Peyer's patch (tissue), 4 donors: ENCODE data around the gene ABTB1. TPM values are rescaled to one million over a fixed set of nuclear protein-coding genes. Genes with fewer than 3 reads are reported as not detected.

Experiments
- DNase-seq, 3 donors: peaks; one replicate each; pipeline ENCODE4 v3.0.0-alpha.2; 2017 to 2019
- H3K27ac ChIP-seq, 4 donors: fragments of 200-600 bp; sonication (generic); one replicate each; pipeline ENCODE4 v1.5.1; 2016 to 2019
- H3K27me3 ChIP-seq, 2 donors: fragments of 200-600 bp; sonication (generic); one replicate each; pipeline ENCODE4 v1.5.1; 2019
- H3K36me3 ChIP-seq, 3 donors: fragments of 200-600 bp; sonication (generic); one replicate each; pipeline ENCODE4 v1.5.1; 2016 to 2019
- H3K4me1 ChIP-seq, 4 donors: fragments of 200-600 bp; sonication (generic); one replicate each; pipeline ENCODE4 v1.5.1; 2016 to 2019
- H3K4me3 ChIP-seq, 4 donors: fragments of 200-600 bp; sonication (generic); 1 replicate in 3 of 4; 2 replicates in 1 of 4; pipeline ENCODE4 v1.5.1; 2016 to 2019; ENCODE audit warnings: mild to moderate bottlenecking in 1 of 4
- H3K9me3 ChIP-seq, 4 donors: fragments of 200-600 bp; sonication (generic); one replicate each; pipeline ENCODE4 v1.5.1; 2016 to 2019; ENCODE audit warnings: mild to moderate bottlenecking in 1 of 4
- CTCF ChIP-seq, 6 experiments: fragments of 450-650 bp in 4 of 6; fragments of 200-600 bp in 2 of 6; sonication (generic) in 1 of 6; IDR thresholded peaks; one replicate each; pipeline ENCODE4 v1.5.1; 2017 to 2019; ENCODE audit warnings: antibody characterized with exemption in 6 of 6, mild to moderate bottlenecking in 3 of 6, moderate library complexity in 1 of 6
- POLR2A ChIP-seq, 2 donors: fragments of 450-650 bp; IDR thresholded peaks; one replicate each; pipeline ENCODE4 v1.5.1; 2017; ENCODE audit warnings: antibody characterized with exemption in 2 of 2, mild to moderate bottlenecking in 2 of 2, moderate library complexity in 2 of 2
- total RNA-seq, 4 donors: library from RNA; depleted of rRNA; stranded (reverse); fragments of >200 nt; gene quantifications; one replicate each; pipeline ENCODE4 v1.1.0, GENCODE V29; 2016

Gene ABTB1
- total RNA-seq, 4 donors from 2014 or later: 38.5 to 80.0 (median 57.1) TPM

- DNase-seq: peak in 1 of 3 donors; percentile 19
- H3K27me3 ChIP-seq: no peaks in the 10 kb centered on the region
- H3K27ac ChIP-seq: no peak overlapping the region
- no peak overlapping the region for H3K4me3 ChIP-seq
- peaks cover 0 to 16% (median 1%) of the 10 kb centered on the region in 4 donors for H3K4me1 ChIP-seq
- no peaks in the 10 kb centered on the region for H3K9me3 ChIP-seq
- no peaks in the 10 kb centered on the region for H3K36me3 ChIP-seq
- TF ChIP-seq POLR2A (IDR thresholded peaks at IDR 0.05): no peak
- no peak for TF ChIP-seq CTCF (IDR thresholded peaks at IDR 0.05)
Observed at GRCh38 chr3:127730171-127730570, 57.4 kb downstream of the ABTB1 start.

Other genes with a start within 250 kb of the ABTB1 start
- gene TPRA1, start 82.2 kb upstream of the ABTB1 start, total RNA-seq: 10 to 100 TPM; 28.1 to 47.3 (median 34.1) TPM
- 10 to 100 TPM in 3 of 4 donors, 1 to 10 TPM in 1; 9.7 to 36.3 (median 15.3) TPM for gene MCM2, start 74.5 kb upstream of the ABTB1 start, total RNA-seq
- gene PODXL2, start 43.8 kb upstream of the ABTB1 start, total RNA-seq: 10 to 100 TPM in 2 of 4 donors, 1 to 10 TPM in 2; 7.4 to 15.6 (median 9.9) TPM
- 100 to 1,000 TPM in 3 of 4 donors, 10 to 100 TPM in 1; 56.1 to 180 (median 143) TPM for gene MGLL, start 149.6 kb downstream of the ABTB1 start, total RNA-seq
- gene KBTBD12, start 242.3 kb downstream of the ABTB1 start, total RNA-seq: 1 to 10 TPM; 1.5 to 3.5 (median 2.8) TPM